Measurements from ENCODE around the gene SAMD11. TPM values are rescaled to one million over a fixed set of nuclear protein-coding genes. Genes with fewer than 3 reads are reported as not detected.
"Not testable (repeated sequence)": the region's sequence is repeated elsewhere in the genome, so short reads cannot be mapped to it uniquely, and the experiment has no call there.

Gene SAMD11
- total RNA-seq, 4 donors from 2014 or later = 2.6 to 15.9 (median 11.5) TPM

- peak overlapping the region in 1 of 4 donors; percentile 19 for H3K4me3 ChIP-seq
- H3K36me3 ChIP-seq = no peaks in the 10 kb centered on the region
- H3K27ac ChIP-seq = no peak overlapping the region
- H3K9me3 ChIP-seq = no peaks in the 10 kb centered on the region
- TF ChIP-seq CTCF (IDR thresholded peaks at IDR 0.05) = peak; percentile 37 to 61 (median 53)
- TF ChIP-seq POLR2A (IDR thresholded peaks at IDR 0.05) = no peak
- 0 to 12% methylated on average over 4 to 32 of the region's 40 CpGs for WGBS, 2 donors
- H3K27me3 ChIP-seq = peaks cover 0 to 54% of the 10 kb centered on the region in 2 donors
- peaks cover 0 to 8% (median 0%) of the 10 kb centered on the region in 4 donors for H3K4me1 ChIP-seq
- DNase-seq (ENCODE audit: low spot score in 2 of 2) = no peak
These were observed 52.4 kb downstream of the SAMD11 start for GRCh38 chr1:975896-976683.

- not testable (repeated sequence) for H3K27ac ChIP-seq; DNase-seq (ENCODE audit: low spot score in 2 of 2); H3K36me3 ChIP-seq; H3K4me1 ChIP-seq; H3K4me3 ChIP-seq; H3K9me3 ChIP-seq
- H3K27me3 ChIP-seq = peaks cover 0 to 47% of the 10 kb centered on the region in 2 donors
- WGBS, 2 donors = no CpG with 5 or more reads among the region's 39 CpGs
These were observed 53.1 kb downstream of the SAMD11 start for GRCh38 chr1:976791-977190.

GRCh38 chr1:978069-978834 lies 54.5 kb downstream of the SAMD11 start:
- WGBS, 2 donors = 85 to 92% methylated on average over 32 to 33 of the region's 44 CpGs
- DNase-seq (ENCODE audit: low spot score in 2 of 2) = no peak
- Histone ChIP-seq H3K4me3 (no peak overlapping the region), H3K9me3 (no peaks in the 10 kb centered on the region), H3K4me1 (peaks cover 0 to 8% (median 0%) of the 10 kb centered on the region in 4 donors), H3K27me3 (peaks cover 0 to 45% of the 10 kb centered on the region in 2 donors), H3K36me3 (no peaks in the 10 kb centered on the region), H3K27ac (no peak overlapping the region)
- TF ChIP-seq EP300 (IDR thresholded peaks at IDR 0.05) (no peak), POLR2A (IDR thresholded peaks at IDR 0.05) (no peak), CTCF (IDR thresholded peaks at IDR 0.05) (no peak)

GRCh38 chr1:978835-979743 lies 55.4 kb downstream of the SAMD11 start:
- H3K9me3 ChIP-seq = no peaks in the 10 kb centered on the region
- TF ChIP-seq CTCF (IDR thresholded peaks at IDR 0.05) (no peak), EP300 (IDR thresholded peaks at IDR 0.05) (no peak), POLR2A (IDR thresholded peaks at IDR 0.05) (no peak)
- no peak overlapping the region for H3K4me3 ChIP-seq
- no peak overlapping the region for H3K27ac ChIP-seq
- H3K36me3 ChIP-seq = no peaks in the 10 kb centered on the region
- no peak for DNase-seq (ENCODE audit: low spot score in 2 of 2)
- peaks cover 0 to 12% (median under 1%) of the 10 kb centered on the region in 4 donors for H3K4me1 ChIP-seq
- H3K27me3 ChIP-seq = peaks cover 0 to 45% of the 10 kb centered on the region in 2 donors
- 83 to 87% methylated on average over 30 to 57 of the region's 60 CpGs for WGBS, 2 donors

GRCh38 chr1:979744-980072 lies 56.0 kb downstream of the SAMD11 start:
- H3K4me3 ChIP-seq = no peak overlapping the region
- DNase-seq (ENCODE audit: low spot score in 2 of 2) = no peak
- no peak for TF ChIP-seq EP300 (IDR thresholded peaks at IDR 0.05)
- TF ChIP-seq POLR2A (IDR thresholded peaks at IDR 0.05) = no peak
- TF ChIP-seq CTCF (IDR thresholded peaks at IDR 0.05) = no peak
- H3K27ac ChIP-seq = no peak overlapping the region
- no peaks in the 10 kb centered on the region for H3K36me3 ChIP-seq
- H3K9me3 ChIP-seq = no peaks in the 10 kb centered on the region
- peaks cover 0 to 16% (median 2%) of the 10 kb centered on the region in 4 donors for H3K4me1 ChIP-seq
- 82 to 94% methylated on average over 2 to 9 of the region's 9 CpGs for WGBS, 2 donors
- H3K27me3 ChIP-seq = peaks cover 0 to 40% of the 10 kb centered on the region in 2 donors
